Right renal cortex interstitium (tissue), 3 donors: ENCODE results near the gene NUPR2. TPM values are rescaled to one million over a fixed set of nuclear protein-coding genes. Genes with fewer than 3 reads are reported as not detected.
A peak's percentile ranks its signal among the peaks of the same experiment; 100 is the strongest.
"Not testable (repeated sequence)": the region's sequence is repeated elsewhere in the genome, so short reads cannot be mapped to it uniquely, and the experiment has no call there.

Experiments used
- DNase-seq, 3 donors: peaks; one replicate each; pipeline ENCODE4 v3.0.0-alpha.2; 2013; ENCODE audit warnings: low read depth in 3 of 3, low spot score in 2 of 3
- polyA plus RNA-seq, 3 donors: library from polyadenylated mRNA; unstranded; fragments of 120-200 nt; gene quantifications; one replicate each; pipeline ENCODE4 v1.2.1, GENCODE V29; 2013; ENCODE audit not compliant: insufficient read length in 3 of 3

The NUPR2 gene, protein sequence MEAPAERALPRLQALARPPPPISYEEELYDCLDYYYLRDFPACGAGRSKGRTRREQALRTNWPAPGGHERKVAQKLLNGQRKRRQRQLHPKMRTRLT
- polyA plus RNA-seq: 1 to 10 TPM; 1.6 to 3.3 (median 1.8) TPM

DNA sequence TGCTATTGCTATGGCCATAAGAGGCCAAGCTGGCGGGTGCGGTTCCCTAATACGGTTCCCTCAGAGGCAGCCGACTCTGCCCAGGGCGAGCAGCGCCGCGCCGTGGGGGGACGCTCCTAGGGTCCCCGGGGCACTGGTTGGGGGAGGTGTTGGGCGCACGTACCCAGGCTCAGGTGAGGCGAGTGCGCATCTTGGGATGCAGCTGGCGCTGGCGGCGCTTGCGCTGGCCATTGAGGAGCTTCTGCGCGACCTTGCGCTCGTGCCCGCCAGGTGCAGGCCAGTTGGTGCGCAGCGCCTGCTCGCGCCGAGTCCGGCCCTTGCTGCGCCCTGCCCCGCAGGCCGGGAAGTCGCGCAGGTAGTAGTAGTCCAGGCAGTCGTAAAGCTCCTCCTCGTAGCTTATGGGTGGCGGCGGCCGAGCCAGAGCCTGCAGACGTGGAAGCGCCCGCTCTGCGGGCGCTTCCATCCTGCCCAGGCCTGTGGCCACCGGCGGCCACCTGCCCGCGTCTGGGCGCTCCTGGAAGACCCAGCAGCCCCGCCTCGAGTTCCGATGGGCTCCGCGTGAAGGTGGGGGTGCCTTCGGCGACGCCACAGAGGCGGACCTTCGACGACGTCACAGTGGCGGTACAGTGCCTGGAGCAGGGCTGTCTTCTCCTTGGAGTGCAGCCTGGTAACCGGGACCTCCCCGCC, at the start of gene NUPR2:
TSS of gene NUPR2 (minus strand) at position 566 of the 687 bp plus-strand sequence. CDS start at position 463, 103 bp downstream.
- DNase-seq: peak in 1 of 3 donors; percentile 16

DNA sequence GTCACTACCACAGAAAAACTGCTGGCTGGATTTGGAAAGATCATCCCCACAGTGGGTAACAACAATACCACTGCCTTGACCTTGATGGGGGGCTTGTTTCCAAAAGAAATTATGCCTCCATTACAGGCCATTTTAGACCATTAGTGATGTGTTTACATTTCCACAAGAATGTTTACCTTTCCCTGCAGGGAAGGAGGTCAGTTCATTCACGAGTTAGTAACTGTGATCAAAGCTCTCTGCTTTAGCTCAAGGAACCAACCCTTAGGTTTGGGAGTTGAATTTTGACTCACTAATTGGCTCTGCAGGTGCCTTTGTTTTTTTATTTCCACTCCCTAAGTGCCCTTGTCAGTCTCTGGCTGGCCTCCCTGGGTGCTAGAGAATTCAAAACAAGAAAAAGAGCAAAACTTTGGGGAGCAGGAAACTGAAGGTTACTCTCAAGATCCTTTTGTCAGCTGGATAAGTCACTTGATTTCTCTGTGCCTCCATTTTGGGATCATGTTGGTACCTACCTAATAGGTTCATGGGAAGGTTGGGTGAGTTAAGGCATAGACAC, 41.1 kb upstream of the NUPR2 start:
- DNase-seq: no peak

DNA sequence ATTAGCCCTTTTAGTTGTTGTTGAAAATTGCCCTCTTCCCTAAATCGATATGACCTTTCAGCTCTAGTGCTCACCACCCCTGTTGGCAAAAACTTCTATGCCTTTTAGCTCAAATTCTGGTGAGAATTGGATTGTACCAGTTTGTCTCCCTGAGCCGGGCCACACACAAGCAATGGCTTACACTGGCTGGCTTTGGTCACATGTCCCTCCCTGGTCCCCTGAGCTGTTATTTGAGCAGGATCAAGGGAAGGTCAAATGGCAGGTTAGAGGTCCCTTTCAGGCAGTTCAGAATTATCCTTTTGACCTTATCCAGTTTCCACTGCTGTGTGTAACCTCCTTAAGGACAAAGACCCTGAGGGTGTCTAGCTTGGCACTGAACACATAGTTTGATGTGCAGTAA, 14.8 kb upstream of the NUPR2 start:
- not testable (repeated sequence) for DNase-seq

DNA sequence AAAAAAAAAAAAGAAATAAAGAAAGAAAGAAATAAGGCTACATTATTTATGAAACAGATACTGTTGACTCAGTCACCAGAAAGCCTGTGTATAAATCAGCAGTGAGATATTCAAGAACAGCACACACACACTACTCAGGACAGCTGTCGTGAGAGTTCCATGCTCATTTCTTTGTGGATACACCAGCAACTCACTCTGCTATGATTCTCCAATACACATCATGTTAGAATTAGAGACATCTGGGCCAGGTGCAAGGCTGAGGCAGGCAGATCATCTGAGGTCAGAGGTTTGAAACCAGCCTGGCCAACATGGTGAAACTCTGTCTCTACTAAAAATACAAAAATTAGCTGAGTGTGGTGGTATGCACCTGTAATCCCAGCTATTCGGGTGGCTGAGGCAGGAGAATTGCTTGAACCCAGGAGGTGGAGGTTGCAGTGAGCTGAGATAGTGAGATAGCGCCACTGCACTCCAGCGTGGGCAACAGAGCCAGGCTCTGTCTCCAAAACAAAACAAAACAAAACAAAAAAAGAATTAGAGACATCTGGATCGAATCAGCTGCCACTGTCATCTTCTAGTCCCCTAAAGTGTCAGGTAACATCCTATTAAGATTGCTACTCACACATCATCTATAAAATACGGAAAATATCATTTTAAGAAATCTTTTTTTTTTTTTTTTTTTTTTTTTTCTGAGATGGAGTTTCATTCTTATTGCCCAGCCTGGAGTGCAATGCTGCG, 11.2 kb upstream of the NUPR2 start:
- DNase-seq: no peak

DNA sequence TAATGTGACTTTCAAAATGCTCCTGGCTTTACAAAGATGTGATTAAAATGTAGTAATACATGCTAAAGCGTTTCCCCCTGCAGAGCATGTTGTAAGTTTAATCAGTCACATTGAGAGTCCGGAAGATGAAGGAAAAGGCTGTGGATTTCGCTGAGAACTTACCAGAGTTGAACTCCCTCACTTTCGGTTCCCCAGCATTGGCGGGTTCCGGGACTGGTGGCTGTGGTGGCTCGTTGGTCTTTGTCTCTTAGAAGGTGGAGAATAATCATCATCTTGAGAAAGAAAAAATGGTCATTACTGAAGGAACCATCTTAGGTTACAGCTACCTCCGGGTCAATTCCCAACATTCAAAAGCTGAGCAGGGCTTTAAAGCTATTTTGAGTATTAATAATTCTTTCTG, 9.6 kb upstream of the NUPR2 start:
- DNase-seq: no peak

DNA sequence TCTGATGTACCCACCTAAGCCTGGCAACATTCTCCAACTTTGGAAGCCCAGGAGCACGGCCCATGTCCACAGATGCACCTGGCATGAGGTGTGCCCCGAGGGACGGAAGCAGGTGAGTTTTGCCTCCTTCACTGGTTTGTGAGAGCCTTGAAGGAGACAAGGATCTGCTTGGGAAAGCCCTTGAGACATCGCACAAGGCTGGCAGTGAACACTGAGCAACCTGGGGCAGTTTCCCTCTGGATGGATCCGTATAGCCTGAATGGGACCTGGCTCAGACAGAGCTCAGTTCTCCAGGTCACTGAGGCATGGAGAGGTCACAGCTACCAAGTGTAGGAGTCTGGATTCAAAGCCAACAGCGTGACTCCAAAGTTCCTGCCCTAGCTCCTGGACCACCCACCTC, 8.8 kb upstream of the NUPR2 start:
- DNase-seq: no peak

DNA sequence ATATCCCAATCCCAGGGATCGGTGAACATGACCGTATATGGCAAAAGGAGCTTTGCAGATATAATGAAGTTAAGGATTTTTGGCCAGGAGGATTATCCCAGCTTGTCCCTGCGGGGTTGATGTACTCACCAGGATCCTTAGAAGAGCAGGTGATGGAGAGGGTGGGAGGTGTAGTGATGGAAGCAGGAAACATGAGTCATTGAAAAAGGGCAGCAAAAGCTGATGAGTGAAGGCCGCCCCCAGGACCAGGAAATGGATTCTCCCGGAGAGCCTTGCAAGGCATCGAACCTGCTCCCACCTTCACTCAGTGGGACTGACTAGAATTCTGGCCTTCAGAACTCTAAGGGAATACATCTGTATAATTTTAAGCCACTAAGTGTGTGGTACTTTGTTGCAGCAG, 5.2 kb upstream of the NUPR2 start:
- DNase-seq: no peak

DNA sequence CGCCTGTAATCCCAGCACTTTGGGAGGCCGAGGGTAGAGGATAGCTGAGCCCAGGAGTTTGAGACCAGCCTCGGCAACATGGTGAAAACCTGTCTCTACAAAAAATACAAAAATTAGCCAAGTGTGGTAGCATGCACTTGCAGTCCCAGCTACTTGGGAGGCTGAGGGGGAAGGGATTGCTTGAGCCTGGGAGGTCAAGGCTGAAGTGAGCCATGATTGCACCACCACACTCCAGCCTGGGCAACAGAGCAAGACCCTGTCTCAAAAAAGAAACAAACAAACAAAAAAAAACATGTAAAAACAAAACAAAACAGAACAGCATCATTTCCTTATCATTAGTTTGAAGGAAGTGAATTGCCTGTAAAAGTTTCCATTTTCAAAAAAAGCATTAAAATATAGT, 4.0 kb downstream of the NUPR2 start:
- not testable (repeated sequence) for DNase-seq

DNA sequence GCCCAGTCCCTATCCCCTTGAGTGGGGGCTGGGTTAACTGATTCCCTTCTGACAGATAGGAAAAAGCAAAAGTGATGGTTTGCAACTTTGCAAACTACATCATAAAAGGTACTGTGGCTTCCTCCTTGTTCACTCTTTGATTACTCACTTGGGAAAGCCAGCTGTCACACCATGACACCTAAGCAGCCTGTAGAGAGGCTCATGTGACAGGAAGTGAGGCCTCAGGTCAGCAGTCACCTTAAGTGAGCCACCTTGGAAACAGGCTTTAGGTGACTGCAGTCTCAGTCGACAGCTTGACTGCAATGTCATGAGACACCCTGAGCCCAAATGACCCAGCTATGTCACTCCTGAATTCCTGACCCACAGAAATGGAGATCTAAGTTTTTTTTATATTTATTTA, 5.6 kb downstream of the NUPR2 start:
- no peak for DNase-seq

DNA sequence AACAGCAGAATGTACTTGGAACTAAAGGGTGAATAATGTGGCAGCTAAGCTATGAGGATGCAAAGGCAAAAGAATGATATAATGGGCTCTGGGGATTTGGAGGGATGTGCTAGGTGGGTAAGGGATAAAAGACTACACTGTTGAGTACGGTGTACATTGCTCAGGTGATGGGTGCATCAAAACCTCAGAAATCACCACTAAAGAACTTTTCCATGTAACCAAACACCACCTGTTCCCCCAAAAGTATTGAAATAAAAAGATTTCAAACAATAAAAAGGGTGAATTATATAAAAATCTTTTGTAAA, 8.3 kb downstream of the NUPR2 start:
- no peak for DNase-seq

DNA sequence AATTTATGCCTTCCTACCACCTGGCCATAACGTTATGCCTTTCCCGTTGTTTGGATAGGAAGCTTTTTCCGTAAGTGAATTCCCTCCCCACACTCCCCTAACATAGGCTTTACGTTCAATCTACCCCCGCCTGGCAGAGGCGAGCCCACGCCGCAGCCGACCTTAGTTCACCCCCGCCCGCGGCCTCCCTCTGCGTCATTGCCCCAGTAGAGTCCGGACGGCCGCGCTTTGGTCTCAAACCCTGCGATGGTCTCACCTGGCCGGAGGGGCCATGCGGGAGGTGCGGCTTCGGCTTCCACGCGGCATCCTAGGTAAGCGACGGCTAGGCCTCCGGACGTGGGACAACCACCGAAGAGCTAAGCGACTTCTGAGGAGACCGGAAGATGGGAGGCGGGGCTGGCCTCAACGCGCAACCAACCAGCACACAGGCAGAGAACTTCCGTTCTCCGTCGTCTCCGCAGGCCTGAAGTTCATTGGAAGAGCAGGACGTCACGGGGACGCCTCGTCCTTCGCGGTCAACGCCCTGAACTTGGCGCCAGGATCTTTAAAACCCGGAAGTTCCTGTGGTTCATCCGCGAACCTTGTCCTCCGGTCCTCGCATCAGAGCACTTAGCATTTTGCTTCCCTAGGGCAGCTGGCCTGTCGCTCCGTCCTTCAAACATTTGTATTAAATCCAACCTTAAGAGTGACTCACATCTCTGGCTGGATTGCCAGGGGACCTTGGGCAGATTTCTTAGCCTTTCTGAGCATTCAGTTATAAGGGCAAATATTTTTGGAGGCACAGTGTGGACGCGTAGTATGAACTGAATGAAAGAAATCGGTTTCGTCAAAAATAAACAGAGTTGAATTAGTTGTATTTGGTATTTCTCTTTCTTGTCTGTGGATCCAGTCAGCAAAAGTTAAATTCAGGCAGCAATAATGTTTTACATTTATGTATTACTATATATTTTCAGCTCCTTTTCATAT, 9.8 kb downstream of the NUPR2 start, which contains the start of gene CHCHD2:
TSS of gene CHCHD2 (minus strand) at position 369 of the 966 bp plus-strand sequence. CDS start at position 306, 63 bp downstream.
- DNase-seq: peak; percentile 95 to 97 (median 95)

DNA sequence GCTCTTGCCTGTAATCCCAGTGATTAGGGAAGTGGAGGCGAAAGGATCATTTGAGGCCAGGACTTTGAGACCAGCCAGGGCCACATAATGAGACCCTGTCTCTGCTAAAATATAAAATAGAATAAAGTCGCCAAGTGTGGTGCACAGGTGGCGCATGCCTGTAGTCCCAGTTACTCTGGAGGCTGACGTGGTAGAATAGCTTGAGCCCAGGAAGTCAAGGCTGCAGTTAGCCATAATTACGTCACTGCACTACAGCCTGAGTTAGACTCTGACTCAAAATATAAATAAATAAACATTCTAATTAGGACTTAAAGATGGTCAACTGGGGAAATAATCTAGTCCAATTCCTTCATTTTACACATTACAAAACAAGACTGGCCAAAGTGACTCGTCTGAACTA, 10.7 kb downstream of the NUPR2 start:
- no peak for DNase-seq

DNA sequence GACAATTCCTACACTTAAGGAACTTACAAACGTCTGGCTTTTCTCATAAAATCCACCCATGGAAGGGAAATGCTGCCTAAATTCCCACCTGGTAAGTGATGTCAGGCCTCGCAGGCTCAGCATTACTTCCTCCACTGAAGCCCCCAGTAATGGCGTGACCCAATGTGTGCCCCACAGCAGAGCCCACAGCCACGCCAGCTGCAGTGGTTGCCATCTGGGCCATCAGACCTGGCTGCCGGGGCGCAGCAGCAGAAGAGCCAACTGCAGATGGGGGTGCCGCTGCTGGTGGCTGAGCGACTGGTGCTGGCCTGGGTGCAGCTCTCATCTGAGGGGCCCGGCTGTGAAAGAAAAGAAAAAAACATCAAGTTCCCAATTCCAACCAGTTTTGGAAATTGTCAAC, 12.1 kb downstream of the NUPR2 start:
- not testable (repeated sequence) for DNase-seq

DNA sequence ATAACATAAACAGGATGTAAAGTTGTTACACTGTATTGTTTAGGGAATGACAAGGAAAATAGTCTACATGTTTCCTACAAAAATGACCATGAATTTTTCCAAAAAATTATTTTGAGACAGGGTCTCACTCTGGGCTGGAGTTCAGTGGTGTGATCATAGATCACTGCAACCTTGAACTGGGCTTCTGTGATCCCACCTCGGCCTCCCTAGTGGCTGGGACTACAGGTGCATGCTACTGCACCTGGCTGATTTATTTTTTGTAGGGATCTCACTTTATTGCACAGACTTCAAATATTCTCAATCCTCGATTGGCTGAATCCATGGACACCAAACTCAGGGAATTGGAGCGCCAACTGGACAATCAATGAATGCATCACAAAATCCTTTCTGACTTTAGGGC, 16.6 kb downstream of the NUPR2 start:
- no peak for DNase-seq

DNA sequence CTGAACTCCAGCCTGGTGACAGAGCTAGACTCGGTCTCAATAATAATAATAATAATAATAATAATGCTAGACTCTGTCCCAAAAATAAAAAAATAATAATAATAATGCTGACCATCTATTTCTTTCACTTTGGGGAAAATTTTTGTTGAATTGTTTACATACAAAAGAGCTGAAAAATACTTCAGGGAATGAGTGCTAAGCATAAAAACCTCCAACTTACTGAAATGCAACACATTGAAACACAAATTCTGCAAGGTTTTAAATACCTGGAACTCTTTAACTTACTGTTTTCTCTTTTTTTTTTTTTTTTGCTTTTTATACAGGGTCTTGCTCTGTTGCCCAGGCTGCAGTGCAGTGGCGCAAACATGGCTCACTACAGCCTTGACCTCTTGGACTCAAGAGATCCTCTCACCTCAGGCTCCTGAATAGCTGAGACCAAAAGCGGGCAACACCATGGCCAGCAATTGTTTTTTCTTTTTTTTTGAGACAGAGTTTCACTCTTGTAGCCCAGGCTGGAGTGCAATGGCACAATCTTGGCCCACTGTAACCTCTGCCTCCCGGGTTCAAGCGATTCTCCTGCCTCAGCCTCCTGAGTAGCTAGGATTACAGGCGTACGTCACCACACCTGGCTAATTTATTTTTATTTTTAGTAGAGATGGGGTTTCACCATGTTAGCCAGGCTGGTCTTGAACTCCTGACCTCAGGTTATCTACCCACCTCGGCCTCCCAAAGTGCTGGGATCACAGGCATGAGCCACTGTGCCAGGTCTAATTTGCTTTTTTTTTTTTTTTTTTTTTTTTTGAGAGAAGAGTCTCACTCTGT, 17.8 kb downstream of the NUPR2 start:
- DNase-seq: not testable (repeated sequence)

DNA sequence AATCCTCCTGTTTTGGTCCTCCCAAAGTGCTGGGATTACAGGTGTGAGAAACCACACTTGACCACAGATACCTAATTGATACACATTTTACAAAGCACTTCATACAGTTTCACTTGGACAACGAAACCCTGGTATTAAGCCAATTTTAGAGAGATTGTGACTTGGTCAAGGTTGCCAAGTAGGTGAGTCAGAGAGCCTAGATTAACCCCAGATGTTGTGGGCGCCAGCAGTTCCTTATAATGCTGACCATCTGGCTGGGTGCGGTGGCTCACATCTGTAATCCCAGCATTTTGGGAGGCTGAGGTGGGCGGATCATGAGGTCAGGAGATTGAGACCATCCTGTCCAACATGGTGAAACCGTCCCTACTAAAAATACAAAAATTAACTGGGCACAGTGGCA, 18.5 kb downstream of the NUPR2 start:
- no peak for DNase-seq

DNA sequence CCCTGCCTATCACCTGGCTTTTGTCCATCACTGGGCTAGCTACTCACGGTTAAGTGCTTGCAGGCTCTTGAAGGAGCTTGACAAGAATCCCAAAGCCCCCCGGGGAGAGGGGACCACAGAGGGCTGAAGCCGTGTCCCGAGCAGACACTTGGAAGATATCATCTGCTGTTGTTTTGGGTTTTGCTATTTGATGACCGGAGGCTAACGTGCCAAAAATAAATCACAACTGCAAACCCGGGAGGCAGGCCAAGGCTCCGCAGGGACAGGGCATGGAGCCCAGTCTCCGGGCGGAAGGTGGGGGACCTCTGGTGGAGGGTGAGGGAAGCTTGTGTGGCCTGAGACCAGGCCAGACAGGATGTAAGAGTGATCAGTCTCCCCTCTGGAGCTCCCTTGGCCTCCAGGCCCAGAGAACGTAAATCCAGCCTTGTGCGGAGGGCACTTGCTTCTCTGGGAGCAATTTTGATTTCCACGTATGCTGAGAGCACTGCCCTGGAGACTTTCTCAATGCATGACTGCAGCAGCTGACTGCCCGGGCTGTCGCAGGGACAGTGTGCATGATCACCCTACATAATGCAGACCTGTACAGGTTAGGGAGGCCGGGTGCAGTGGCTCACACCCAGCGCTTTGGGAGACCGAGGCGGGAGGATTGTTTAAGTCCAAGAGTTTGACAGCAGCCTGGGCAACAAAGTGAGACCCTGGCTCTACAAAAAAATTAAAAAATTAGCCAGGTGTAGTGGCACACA, 23.3 kb downstream of the NUPR2 start, which contains the start of gene PHKG1:
TSS of gene PHKG1 (minus strand) at position 164 of the 743 bp plus-strand sequence. CDS start 4,011 bp downstream, outside the sequence.
- no peak for DNase-seq

DNA sequence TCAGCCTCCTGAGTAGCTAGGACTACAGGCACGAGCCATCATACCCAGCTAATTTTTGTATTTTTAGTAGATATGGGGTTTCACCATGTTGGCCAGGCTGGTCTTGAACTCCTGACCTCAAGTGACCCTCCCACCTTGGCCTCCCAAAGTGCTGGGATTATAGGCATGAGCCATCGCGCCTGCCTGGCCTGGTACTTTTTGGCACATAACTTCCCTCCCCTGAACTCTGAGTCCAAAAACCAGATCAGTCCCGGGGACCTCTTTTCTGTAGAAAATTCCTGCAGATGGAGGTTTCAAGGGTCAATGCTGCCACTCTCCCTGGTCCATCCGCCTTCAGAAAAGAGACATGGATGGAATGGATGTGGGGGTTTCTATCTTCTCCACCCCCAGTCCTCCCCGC, 23.8 kb downstream of the NUPR2 start:
- not testable (repeated sequence) for DNase-seq

DNA sequence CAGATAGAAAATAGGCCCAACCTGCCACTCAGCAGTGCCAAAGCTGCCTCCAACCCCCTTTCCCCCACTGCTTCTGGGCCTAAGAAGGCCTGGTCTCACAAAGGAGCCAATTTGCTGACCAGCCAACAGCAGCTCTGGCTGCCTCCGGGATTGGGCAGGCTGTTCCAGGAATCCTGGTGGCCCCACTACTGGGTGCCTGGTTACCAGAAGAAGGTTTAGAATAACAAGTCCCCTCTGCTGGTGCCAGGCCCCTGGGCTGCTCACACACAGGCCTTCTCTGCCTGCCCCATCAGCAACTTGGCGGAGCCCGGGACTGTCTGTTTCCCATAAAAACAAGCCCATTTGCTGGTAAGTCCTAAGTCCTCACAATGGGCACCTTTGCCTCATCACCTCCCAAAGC, 24.6 kb downstream of the NUPR2 start:
- DNase-seq: no peak
